ENCODE measurements around the gene CNTNAP5. TPM values are rescaled to one million over a fixed set of nuclear protein-coding genes. Genes with fewer than 3 reads are reported as not detected.

CNTNAP5 gene
- total and polyA plus RNA-seq, 2 experiments from 2014 or later = 0.03 TPM; not detected in 1

- Histone ChIP-seq H3K4me1 (ENCODE audit: low read depth) (no peaks in the 10 kb centered on the region), H3K36me3 (no peaks in the 10 kb centered on the region), H3K4me3 (no peak overlapping the region), H3K27me3 (no peaks in the 10 kb centered on the region), H3K9me3 (ENCODE audit: low read depth) (no peaks in the 10 kb centered on the region), H3K27ac (no peak overlapping the region)
- no peak for DNase-seq (ENCODE audit: low read depth in 1 of 2, low spot score in 1 of 2)
- no peak for TF ChIP-seq CTCF (IDR thresholded peaks at IDR 0.05; ENCODE audit: low read depth, low read length)
These were observed 495.9 kb downstream of the CNTNAP5 start for GRCh38 chr2:124520953-124521352.

- H3K27me3 ChIP-seq = peaks cover 3% of the 10 kb centered on the region
- DNase-seq (ENCODE audit: low read depth in 1 of 2, low spot score in 1 of 2) = no peak
- no peak overlapping the region for H3K4me3 ChIP-seq
- H3K27ac ChIP-seq = no peak overlapping the region
- no peak for TF ChIP-seq CTCF (IDR thresholded peaks at IDR 0.05; ENCODE audit: low read depth, low read length)
- H3K36me3 ChIP-seq = no peaks in the 10 kb centered on the region
- no peaks in the 10 kb centered on the region for H3K9me3 ChIP-seq (ENCODE audit: low read depth)
- no peaks in the 10 kb centered on the region for H3K4me1 ChIP-seq (ENCODE audit: low read depth)
These were observed 498.0 kb downstream of the CNTNAP5 start for GRCh38 chr2:124523096-124523495.

- peaks cover 5% of the 10 kb centered on the region for H3K27me3 ChIP-seq
- H3K4me1 ChIP-seq (ENCODE audit: low read depth) = no peaks in the 10 kb centered on the region
- H3K9me3 ChIP-seq (ENCODE audit: low read depth) = no peaks in the 10 kb centered on the region
- no peak for DNase-seq (ENCODE audit: low read depth in 1 of 2, low spot score in 1 of 2)
- no peaks in the 10 kb centered on the region for H3K36me3 ChIP-seq
- no peak overlapping the region for H3K27ac ChIP-seq
- H3K4me3 ChIP-seq = no peak overlapping the region
- TF ChIP-seq CTCF (IDR thresholded peaks at IDR 0.05; ENCODE audit: low read depth, low read length) = no peak
These were observed 499.2 kb downstream of the CNTNAP5 start for GRCh38 chr2:124524155-124524915.

GRCh38 chr2:124526221-124526620 lies 501.1 kb downstream of the CNTNAP5 start:
- no peak for TF ChIP-seq CTCF (IDR thresholded peaks at IDR 0.05; ENCODE audit: low read depth, low read length)
- H3K36me3 ChIP-seq = no peaks in the 10 kb centered on the region
- peaks cover 5% of the 10 kb centered on the region for H3K27me3 ChIP-seq
- DNase-seq (ENCODE audit: low read depth in 1 of 2, low spot score in 1 of 2) = no peak
- no peaks in the 10 kb centered on the region for H3K4me1 ChIP-seq (ENCODE audit: low read depth)
- no peaks in the 10 kb centered on the region for H3K9me3 ChIP-seq (ENCODE audit: low read depth)
- H3K4me3 ChIP-seq = no peak overlapping the region
- H3K27ac ChIP-seq = no peak overlapping the region

GRCh38 chr2:124530203-124530602 lies 505.1 kb downstream of the CNTNAP5 start:
- H3K4me1 ChIP-seq (ENCODE audit: low read depth) = no peaks in the 10 kb centered on the region
- H3K4me3 ChIP-seq = no peak overlapping the region
- peak; percentile 21 for TF ChIP-seq CTCF (IDR thresholded peaks at IDR 0.05; ENCODE audit: low read depth, low read length)
- H3K36me3 ChIP-seq = no peaks in the 10 kb centered on the region
- H3K27me3 ChIP-seq = peaks cover 5% of the 10 kb centered on the region
- H3K9me3 ChIP-seq (ENCODE audit: low read depth) = no peaks in the 10 kb centered on the region
- peak in 1 of 2 donors; percentile 5 for DNase-seq (ENCODE audit: low read depth in 1 of 2, low spot score in 1 of 2)
- no peak overlapping the region for H3K27ac ChIP-seq
